Glutamatergic neuron (in vitro differentiated cells): Measurements from ENCODE around the gene KCNJ12. TPM values are rescaled to one million over a fixed set of nuclear protein-coding genes. Genes with fewer than 3 reads are reported as not detected.
"Not testable (repeated sequence)": the region's sequence is repeated elsewhere in the genome, so short reads cannot be mapped to it uniquely, and the experiment has no call there.

Experiments used
- DNase-seq: peaks from one replicate; pipeline ENCODE4 v3.0.0; 2022
- H3K27ac Mint-ChIP-seq: one replicate; pipeline ENCODE4 v1.8.0; 2020; ENCODE audit warnings: mild to moderate bottlenecking, mixed read lengths, inconsistent platforms; ENCODE audit not compliant: unreplicated experiment
- H3K27me3 Mint-ChIP-seq: one replicate; pipeline ENCODE4 v1.8.0; 2020; ENCODE audit warnings: mild to moderate bottlenecking, moderate library complexity, mixed read lengths, inconsistent platforms; ENCODE audit not compliant: unreplicated experiment
- H3K36me3 Mint-ChIP-seq: one replicate; pipeline ENCODE4 v1.8.0; 2020; ENCODE audit warnings: mild to moderate bottlenecking, mixed read lengths, inconsistent platforms; ENCODE audit not compliant: unreplicated experiment
- H3K4me1 Mint-ChIP-seq: one replicate; pipeline ENCODE4 v1.8.0; 2020; ENCODE audit warnings: mild to moderate bottlenecking, low read depth, mixed read lengths, inconsistent platforms; ENCODE audit not compliant: unreplicated experiment
- H3K4me3 Mint-ChIP-seq: one replicate; pipeline ENCODE4 v1.8.0; 2020; ENCODE audit warnings: mild to moderate bottlenecking, mixed read lengths, inconsistent platforms; ENCODE audit not compliant: unreplicated experiment
- H3K9me3 Mint-ChIP-seq: one replicate; pipeline ENCODE4 v1.8.0; 2020; ENCODE audit warnings: mild to moderate bottlenecking, moderate library complexity, mixed read lengths, inconsistent platforms; ENCODE audit not compliant: unreplicated experiment
- CTCF ChIP-seq: fragments of 200-600 bp; sonication (generic); IDR thresholded peaks from one replicate; pipeline ENCODE4 v1.5.0; 2021; ENCODE audit not compliant: partially characterized antibody, unreplicated experiment
- total RNA-seq: library from RNA; stranded (reverse); fragmentation: NEBNext Ultra II Directional; extraction: Animal tissue kit (Norgen Biotek cat#: 25700); gene quantifications from one replicate; pipeline ENCODE4 v1.2.1, GENCODE V29; 2021; ENCODE audit not compliant: unreplicated experiment

Gene KCNJ12
- total RNA-seq, 1 donor from 2014 or later = 9.6 TPM

GRCh38 chr17:21347660-21348059 is 28.5 kb upstream of the KCNJ12 start:
- not testable (repeated sequence) for DNase-seq, H3K27me3 Mint-ChIP-seq, H3K4me1 Mint-ChIP-seq, H3K27ac Mint-ChIP-seq, H3K36me3 Mint-ChIP-seq, H3K9me3 Mint-ChIP-seq, H3K4me3 Mint-ChIP-seq

GRCh38 chr17:21348081-21348925 is 27.9 kb upstream of the KCNJ12 start:
- H3K36me3 Mint-ChIP-seq, H3K4me3 Mint-ChIP-seq, H3K4me1 Mint-ChIP-seq, H3K27ac Mint-ChIP-seq, H3K9me3 Mint-ChIP-seq, H3K27me3 Mint-ChIP-seq, DNase-seq: not testable (repeated sequence)

GRCh38 chr17:21348926-21349261 is 27.3 kb upstream of the KCNJ12 start:
- not testable (repeated sequence) for H3K9me3 Mint-ChIP-seq, H3K4me1 Mint-ChIP-seq, H3K4me3 Mint-ChIP-seq, H3K27me3 Mint-ChIP-seq, H3K36me3 Mint-ChIP-seq, DNase-seq, H3K27ac Mint-ChIP-seq

- not testable (repeated sequence) for H3K9me3 Mint-ChIP-seq, H3K4me3 Mint-ChIP-seq, H3K27me3 Mint-ChIP-seq, H3K36me3 Mint-ChIP-seq, H3K4me1 Mint-ChIP-seq, DNase-seq
- peak overlapping the region; percentile 24 for H3K27ac Mint-ChIP-seq
Measured at GRCh38 chr17:21349358-21350050, 26.7 kb upstream of the KCNJ12 start.

- peaks cover 11% of the 10 kb centered on the region for H3K27me3 Mint-ChIP-seq
- not testable (repeated sequence) for DNase-seq, H3K4me1 Mint-ChIP-seq, H3K27ac Mint-ChIP-seq, H3K9me3 Mint-ChIP-seq, H3K4me3 Mint-ChIP-seq, H3K36me3 Mint-ChIP-seq
Measured at GRCh38 chr17:21350495-21350894, 25.7 kb upstream of the KCNJ12 start.

GRCh38 chr17:21351366-21352065 is 24.6 kb upstream of the KCNJ12 start:
- no peak for TF ChIP-seq CTCF
- DNase-seq = no peak
- H3K36me3 Mint-ChIP-seq = no peaks in the 10 kb centered on the region
- no peak overlapping the region for H3K27ac Mint-ChIP-seq
- peaks cover 2% of the 10 kb centered on the region for H3K9me3 Mint-ChIP-seq
- peaks cover 10% of the 10 kb centered on the region for H3K4me1 Mint-ChIP-seq
- peaks cover 11% of the 10 kb centered on the region for H3K27me3 Mint-ChIP-seq
- no peak overlapping the region for H3K4me3 Mint-ChIP-seq

GRCh38 chr17:21352221-21352980 is 23.8 kb upstream of the KCNJ12 start:
- H3K36me3 Mint-ChIP-seq = no peaks in the 10 kb centered on the region
- peaks cover 19% of the 10 kb centered on the region for H3K4me1 Mint-ChIP-seq
- no peak for DNase-seq
- peaks cover 11% of the 10 kb centered on the region for H3K27me3 Mint-ChIP-seq
- peaks cover 2% of the 10 kb centered on the region for H3K9me3 Mint-ChIP-seq
- H3K27ac Mint-ChIP-seq = no peak overlapping the region
- no peak overlapping the region for H3K4me3 Mint-ChIP-seq
- no peak for TF ChIP-seq CTCF
